PFSK-1 (cell line): ENCODE data around the gene FBXL5.

Experiments used
- FOXP2 ChIP-seq: optimal IDR thresholded peaks from 2 replicates; pipeline ENCODE3; 2011; ENCODE audit warnings: borderline replicate concordance, control low read depth, inconsistent platforms; ENCODE audit not compliant: insufficient read depth; ENCODE audit errors: extremely low read length, extremely low read depth
- POLR2AphosphoS5 ChIP-seq: IDR thresholded peaks from 2 replicates; pipeline ENCODE4 v1.6.1; 2012; ENCODE audit warnings: low read depth, mild to moderate bottlenecking, control low read depth, low read length, moderate library complexity
- SIN3A ChIP-seq: IDR thresholded peaks from 2 replicates; pipeline ENCODE4 v1.6.1; 2012; ENCODE audit warnings: mild to moderate bottlenecking, low read length, moderate library complexity, borderline replicate concordance; ENCODE audit not compliant: insufficient read depth
- TAF1 ChIP-seq: IDR thresholded peaks from 2 replicates; pipeline ENCODE4 v1.6.1; 2012; ENCODE audit warnings: low read length, control low read depth, borderline replicate concordance; ENCODE audit not compliant: insufficient read depth
- TF ChIP-seq, protein P1 (sequence below), 2 experiments: IDR thresholded peaks; 2 replicates each; pipeline versions ENCODE4 v1.6.1 to v1.8.0; 2011 to 2012; ENCODE audit warnings: low read depth in 2 of 2, low read length in 2 of 2, control low read depth in 1 of 2, inconsistent platforms in 1 of 2, mild to moderate bottlenecking in 1 of 2, moderate library complexity in 1 of 2; ENCODE audit not compliant: insufficient read depth in 1 of 2

FBXL5 gene

DNA sequence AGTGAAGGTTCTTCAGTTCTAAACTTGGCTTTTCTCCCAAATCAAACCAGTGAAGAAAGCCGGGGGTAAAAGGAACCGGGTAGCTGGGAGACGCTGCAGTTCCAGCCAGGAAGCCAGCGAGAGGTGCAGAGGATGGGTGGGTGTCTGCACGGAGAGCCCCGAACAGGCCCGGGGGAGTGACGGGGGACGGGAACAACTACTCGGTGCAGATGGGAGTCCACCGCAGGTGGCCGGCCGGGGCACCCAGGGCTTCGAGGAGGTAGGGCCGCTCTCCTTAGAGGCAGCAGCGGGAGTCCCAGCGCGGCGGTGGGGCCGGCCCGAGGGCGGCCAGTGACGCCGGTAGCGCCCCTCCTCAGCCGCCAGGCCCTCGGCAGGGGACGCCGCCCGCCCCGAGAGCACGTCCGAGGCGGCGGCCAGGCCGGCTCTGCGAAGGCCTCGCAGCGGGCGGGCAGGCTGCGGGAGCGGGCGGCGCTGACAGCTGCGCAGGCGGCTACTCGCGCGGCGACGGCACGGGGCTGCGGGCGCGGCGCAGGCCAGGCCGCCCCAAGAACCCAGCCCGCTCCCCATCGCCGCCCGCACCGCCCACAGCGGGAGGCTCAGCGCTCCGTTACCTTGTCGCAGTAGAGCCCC is 449 bp downstream of the FBXL5 start:
- no peak for TF ChIP-seq FOXP2

DNA sequence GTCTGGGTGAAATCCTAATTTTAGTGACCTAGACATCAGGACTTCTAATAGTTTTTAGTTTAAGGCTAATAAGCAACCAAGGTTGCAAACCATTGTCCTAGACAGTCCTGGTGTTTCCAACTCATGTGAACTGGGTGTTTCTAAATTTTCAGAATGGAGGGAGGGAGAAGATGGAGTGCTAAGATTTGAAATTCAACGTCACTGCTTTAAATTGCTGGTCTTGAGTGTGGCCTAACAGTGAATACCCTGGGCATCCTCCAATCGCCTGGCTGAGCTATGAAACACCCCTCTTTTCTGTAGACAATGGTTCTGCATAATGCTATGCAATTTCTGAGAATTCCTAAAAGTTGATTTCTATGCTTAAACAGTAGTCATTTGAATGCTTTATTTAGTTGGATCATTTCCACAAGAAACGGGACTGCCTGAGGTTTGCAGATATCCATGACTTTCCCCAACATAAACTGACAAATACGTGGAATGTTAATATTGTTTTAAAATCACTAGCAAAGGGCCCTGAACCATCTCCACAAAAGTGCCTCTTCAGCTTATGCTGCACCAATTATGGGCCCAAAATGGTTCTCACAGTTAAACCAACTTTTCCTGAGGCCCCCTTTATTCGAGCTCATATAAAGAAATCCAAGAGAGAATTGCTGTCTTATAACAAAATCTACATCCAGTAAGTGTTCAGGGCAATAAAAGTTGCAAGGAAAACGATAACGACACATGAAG is 1.1 kb downstream of the FBXL5 start:
- TF ChIP-seq FOXP2 (no peak), SIN3A (no peak), TAF1 (no peak), POLR2AphosphoS5 (no peak; the same call in 1 of the 2 replicates)
- TF ChIP-seq, protein P1, sequence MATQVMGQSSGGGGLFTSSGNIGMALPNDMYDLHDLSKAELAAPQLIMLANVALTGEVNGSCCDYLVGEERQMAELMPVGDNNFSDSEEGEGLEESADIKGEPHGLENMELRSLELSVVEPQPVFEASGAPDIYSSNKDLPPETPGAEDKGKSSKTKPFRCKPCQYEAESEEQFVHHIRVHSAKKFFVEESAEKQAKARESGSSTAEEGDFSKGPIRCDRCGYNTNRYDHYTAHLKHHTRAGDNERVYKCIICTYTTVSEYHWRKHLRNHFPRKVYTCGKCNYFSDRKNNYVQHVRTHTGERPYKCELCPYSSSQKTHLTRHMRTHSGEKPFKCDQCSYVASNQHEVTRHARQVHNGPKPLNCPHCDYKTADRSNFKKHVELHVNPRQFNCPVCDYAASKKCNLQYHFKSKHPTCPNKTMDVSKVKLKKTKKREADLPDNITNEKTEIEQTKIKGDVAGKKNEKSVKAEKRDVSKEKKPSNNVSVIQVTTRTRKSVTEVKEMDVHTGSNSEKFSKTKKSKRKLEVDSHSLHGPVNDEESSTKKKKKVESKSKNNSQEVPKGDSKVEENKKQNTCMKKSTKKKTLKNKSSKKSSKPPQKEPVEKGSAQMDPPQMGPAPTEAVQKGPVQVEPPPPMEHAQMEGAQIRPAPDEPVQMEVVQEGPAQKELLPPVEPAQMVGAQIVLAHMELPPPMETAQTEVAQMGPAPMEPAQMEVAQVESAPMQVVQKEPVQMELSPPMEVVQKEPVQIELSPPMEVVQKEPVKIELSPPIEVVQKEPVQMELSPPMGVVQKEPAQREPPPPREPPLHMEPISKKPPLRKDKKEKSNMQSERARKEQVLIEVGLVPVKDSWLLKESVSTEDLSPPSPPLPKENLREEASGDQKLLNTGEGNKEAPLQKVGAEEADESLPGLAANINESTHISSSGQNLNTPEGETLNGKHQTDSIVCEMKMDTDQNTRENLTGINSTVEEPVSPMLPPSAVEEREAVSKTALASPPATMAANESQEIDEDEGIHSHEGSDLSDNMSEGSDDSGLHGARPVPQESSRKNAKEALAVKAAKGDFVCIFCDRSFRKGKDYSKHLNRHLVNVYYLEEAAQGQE (IDR thresholded peaks at IDR 0.05; ENCODE audit: insufficient read depth in 1 of 2, low read depth in 2 of 2, low read length in 2 of 2) = no peak

DNA sequence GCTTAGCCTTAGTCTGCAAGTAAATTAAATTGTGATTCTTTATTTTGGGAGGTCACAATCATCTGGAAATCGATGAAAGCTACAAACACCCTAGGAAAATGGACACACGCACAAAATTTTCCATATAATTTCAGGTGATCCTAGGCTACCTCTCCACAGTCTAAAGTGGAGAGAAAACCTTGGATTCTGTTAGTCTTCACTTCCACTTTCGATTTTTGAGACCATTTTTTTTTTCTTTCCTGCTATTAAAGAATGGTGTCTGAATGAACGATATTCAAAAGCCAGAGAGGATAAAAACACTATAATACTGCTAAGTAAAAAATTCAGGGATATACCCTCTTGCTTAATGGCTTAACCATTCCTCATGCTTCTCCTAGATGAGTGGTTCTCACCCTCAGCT is 1.7 kb downstream of the FBXL5 start:
- TF ChIP-seq FOXP2 (no peak), SIN3A (no peak), TAF1 (no peak), POLR2AphosphoS5 (no peak)
- TF ChIP-seq, protein P1 (IDR thresholded peaks at IDR 0.05; ENCODE audit: insufficient read depth in 1 of 2, low read depth in 2 of 2, low read length in 2 of 2) = no peak

DNA sequence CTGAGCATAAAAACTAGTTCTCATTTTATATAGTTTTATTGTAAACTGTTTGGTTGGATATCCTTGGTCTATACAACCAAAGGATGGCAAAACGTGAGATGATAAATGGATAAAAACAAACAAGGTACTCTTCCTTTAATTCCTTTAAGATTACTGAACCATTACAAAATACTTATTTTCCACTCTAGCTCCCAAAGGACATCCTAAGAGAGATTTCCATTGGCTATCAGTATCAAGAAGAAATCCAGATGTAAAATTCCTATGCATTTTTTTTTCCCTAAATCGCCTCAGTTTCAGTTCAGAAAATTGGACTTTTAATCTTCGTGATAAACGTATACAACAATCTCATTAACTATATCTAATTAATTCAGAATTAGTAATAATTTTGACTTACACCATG is 2.3 kb downstream of the FBXL5 start:
- TF ChIP-seq, protein P1 (IDR thresholded peaks at IDR 0.05; ENCODE audit: insufficient read depth in 1 of 2, low read depth in 2 of 2, low read length in 2 of 2) = no peak
- TF ChIP-seq POLR2AphosphoS5 = no peak
- no peak for TF ChIP-seq FOXP2
- no peak for TF ChIP-seq SIN3A
- no peak for TF ChIP-seq TAF1

DNA sequence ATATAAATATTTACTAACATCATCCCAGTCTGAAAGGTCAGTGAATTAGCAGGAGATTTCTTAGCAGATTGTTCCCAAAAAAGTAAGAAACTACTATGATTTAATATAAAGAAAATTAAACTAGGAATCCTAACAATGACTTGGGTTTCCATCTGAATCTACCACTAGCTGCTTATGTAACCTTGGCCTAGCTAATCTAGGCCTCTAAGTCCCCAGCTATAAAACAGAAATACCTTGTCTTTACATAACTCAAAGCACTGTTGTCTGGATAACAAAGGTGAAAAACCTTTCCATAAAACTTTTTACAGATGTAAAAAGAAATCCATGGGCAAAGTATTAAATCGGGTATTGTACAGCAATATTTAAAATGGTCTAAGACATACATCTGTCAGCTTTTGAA is 3.0 kb downstream of the FBXL5 start:
- no peak for TF ChIP-seq POLR2AphosphoS5

DNA sequence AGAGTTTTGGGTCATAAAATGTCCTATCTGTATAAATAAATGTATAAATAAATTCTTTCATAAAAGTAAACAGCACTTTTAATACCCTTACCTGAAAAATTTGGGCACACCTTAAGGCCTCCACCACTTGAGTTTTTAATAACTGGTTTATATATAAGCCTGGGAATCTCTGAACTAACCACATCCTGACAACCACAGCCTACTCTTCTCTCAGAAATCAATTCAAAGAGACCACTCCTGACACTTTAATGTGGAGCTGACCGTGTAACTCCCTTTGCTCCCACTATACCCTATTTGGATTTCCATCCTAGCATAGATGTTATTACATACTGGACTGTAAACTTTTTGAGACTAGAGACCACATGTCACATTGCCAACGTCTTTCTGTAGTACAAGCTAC is 3.5 kb downstream of the FBXL5 start:
- no peak for TF ChIP-seq SIN3A
- TF ChIP-seq POLR2AphosphoS5 = no peak
- TF ChIP-seq TAF1 = no peak
- TF ChIP-seq FOXP2 = no peak
- TF ChIP-seq, protein P1 (IDR thresholded peaks at IDR 0.05; ENCODE audit: insufficient read depth in 1 of 2, low read depth in 2 of 2, low read length in 2 of 2) = no peak
